ENCODE data around the gene FBXO45.

GRCh38 chr3:196621611-196622010, 53.2 kb downstream of the FBXO45 start:
- TF ChIP-seq CTCF (IDR thresholded peaks at IDR 0.05) (no peak), EZH2 (IDR thresholded peaks at IDR 0.05; ENCODE audit: borderline replicate concordance, insufficient read depth, low read depth, low read length, poor library complexity, severe bottlenecking) (no peak)
